ENCODE data around the gene DEDD2.

Gene DEDD2

GRCh38 chr19:42175952-42176648, 41.4 kb downstream of the DEDD2 start:
- no peak for DNase-seq (ENCODE audit: low read depth, low spot score)
- no peak overlapping the region for H3K27ac ChIP-seq

DNA sequence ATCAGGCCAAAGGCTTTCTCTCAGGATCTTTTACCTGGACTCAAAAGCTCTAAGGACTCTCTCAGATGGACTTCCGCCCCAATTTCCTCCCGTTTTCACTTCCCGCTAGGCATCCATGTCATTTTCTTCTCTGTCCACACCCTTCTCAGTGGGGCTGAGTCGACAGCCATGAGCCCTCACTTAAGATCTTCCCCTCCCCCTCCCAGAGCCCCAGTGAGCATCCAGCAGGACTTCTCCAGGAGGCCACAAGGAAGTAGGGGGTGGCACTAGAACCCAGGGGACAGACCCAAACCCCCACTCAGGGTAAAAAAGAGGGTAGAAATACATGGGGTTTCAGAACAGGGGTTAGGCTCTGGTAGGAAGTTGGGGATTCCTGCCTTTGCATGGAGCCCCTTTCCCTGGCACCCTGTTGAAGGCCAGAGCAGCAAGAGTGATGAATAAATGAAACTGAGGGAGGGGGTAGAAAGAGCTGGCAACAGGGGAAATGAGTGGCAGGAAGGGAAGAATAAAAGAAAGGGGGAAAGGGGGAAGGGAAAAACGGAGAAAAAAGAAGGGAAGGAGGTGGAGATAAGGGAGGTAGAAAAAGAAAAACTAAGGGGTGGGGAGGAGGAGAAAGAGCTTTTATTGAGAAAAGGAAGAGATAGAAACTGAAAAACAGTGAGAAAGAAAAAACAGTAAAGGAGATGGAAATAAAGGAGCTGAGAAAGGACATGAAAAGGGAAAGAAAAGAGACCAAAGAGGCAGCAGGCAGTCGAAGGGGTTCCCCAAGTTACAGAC, 42.3 kb downstream of the DEDD2 start:
- DNase-seq (ENCODE audit: low read depth, low spot score) = no peak
- H3K27ac ChIP-seq = no peak overlapping the region

DNA sequence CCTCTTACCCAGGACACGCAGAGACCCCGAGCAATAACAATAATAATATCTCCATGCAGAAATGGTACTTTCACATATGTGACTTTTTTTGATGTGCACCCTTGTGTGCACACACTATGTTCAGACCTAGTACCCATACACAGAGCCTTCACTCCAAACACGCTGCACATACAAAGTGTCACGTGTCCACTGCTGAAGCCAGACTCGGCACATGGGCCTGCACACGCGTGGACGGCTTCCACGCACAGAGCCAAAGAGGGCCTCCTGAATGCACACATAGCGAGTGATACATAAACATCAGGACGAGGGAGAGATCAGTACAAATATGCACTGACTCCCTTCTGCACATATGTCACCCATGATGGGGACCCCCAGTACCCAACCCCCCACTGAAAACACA, 43.3 kb downstream of the DEDD2 start:
- no peak overlapping the region for H3K27ac ChIP-seq

DNA sequence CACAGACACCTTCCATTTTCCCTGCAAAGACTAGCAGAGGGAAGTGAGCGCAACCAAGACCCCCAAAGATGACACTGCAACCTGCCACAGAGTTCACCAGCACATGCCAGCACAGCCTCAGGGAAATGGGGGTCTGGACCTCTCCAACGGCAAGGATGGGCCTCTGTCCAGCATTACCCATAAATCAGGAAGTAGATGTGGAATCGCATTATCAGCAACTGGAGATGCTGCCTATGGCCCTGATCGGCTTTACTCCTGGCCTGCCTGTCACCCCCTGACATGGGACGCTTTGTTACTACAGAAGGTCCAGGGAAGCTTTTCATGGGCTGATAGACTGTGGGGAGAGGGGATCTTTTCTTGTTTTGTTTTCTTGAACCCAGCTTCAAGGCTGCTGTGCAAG, 43.8 kb downstream of the DEDD2 start:
- DNase-seq (ENCODE audit: low read depth, low spot score) = no peak

More for the DNA sequence above, 43.3 kb downstream of the DEDD2 start:
- no peak for DNase-seq (ENCODE audit: low read depth, low spot score)

DNA sequence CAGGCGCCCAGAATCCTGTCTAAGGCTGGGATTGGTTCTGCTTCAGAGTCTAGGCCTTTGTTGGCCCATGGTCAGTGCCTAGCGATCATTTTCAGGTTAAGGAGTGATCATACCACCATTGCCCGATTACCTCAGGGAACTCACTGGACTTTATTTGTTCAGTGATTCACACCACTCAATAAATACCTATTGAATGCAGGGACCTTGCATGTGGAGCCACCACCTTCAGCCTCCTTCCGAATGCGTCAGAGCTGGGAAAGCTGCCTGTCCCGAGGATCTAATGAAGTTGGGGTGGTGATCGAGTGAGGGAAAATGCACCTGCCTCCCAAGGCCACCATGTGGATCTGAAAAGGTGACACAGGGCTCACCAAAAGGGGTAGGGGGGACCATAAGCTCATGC, 45.2 kb downstream of the DEDD2 start:
- DNase-seq (ENCODE audit: low read depth, low spot score) = no peak
- no peak overlapping the region for H3K27ac ChIP-seq

More for the DNA sequence above, 43.8 kb downstream of the DEDD2 start:
- no peak overlapping the region for H3K27ac ChIP-seq

- H3K27ac ChIP-seq = no peak overlapping the region
- no peak for DNase-seq (ENCODE audit: low read depth, low spot score)
Measured at GRCh38 chr19:42170715-42171114, 46.8 kb downstream of the DEDD2 start.

- H3K27ac ChIP-seq = no peak overlapping the region
- DNase-seq (ENCODE audit: low read depth, low spot score) = no peak
Measured at GRCh38 chr19:42169486-42170413, 47.7 kb downstream of the DEDD2 start.

DNA sequence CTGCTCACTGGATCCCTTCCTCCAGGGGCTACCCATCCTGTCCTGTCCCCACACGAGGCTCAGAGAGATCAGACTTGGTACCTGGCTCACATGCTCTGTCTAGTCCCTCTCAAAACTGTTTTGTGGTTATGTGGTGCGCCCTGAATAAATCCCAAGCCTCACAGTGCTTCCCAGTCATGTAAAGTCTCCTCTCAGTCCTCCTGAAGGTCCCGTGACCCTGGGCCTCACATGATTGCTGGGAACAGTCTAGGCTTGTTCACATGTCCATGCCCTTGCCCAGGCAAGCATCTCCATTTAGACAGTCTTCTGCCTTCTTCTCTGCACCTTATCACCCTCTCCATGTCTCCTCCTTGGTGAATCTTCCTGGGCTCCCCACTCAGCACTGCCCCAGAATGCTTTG, 49.3 kb downstream of the DEDD2 start:
- no peak overlapping the region for H3K27ac ChIP-seq

GRCh38 chr19:42166316-42166715, 51.2 kb downstream of the DEDD2 start:
- no peak overlapping the region for H3K27ac ChIP-seq
- DNase-seq (ENCODE audit: low read depth, low spot score) = no peak

More for the DNA sequence above, 49.3 kb downstream of the DEDD2 start:
- DNase-seq (ENCODE audit: low read depth, low spot score) = no peak

DNA sequence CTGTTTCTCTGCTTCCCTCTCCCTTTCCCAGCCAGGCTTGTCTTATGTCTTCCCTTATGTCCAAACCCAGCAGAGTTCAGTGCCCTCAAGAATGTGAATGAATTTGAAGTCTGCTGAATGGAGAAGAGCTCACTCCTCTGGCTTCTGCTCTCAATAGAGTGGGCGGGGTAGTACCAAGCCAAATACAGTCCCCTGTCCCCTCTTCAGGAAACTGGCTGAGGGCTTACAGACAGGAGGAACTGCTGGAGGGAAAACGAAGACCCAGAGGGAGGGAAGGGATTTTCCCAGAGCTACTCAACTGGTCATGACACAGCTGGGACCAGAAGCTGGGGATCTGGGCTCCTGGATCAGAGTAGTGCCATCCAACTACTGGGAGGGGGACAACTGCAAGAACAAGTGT, 52.3 kb downstream of the DEDD2 start:
- H3K27ac ChIP-seq = no peak overlapping the region
- DNase-seq (ENCODE audit: low read depth, low spot score) = no peak

DNA sequence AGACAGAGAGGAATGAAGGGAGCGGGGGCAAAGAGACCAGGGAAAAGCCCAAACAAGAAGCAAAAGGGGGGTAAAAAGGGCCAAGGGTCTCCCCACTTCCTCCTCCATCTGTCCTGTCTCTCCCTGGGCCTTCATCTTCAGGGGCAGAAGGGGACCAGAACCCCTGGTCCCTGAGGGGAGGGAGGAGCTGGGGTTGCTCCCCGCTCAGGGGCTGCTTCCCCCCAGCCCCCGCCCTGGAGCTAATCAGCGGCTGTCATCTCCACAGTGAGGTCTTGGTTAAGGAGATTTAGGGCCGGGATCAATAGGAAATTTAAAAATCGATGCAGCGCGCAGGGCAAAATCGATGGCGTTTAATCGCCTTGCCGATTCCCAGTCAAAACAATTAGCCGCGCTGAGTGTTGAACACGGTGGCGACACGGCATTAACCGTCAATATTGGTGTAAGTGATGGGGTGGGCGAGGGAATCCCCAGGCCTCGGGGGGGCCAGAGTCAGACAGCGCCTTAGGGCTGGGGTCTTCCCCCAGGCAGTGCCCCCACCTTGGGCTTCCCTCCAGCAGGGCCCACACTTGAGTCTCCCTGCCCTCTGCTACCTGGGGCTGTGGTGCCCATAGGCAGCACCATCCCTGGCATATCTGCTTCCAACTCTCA, 55.7 kb downstream of the DEDD2 start:
- no peak for DNase-seq (ENCODE audit: low read depth, low spot score)
- H3K27ac ChIP-seq = no peak overlapping the region

DNA sequence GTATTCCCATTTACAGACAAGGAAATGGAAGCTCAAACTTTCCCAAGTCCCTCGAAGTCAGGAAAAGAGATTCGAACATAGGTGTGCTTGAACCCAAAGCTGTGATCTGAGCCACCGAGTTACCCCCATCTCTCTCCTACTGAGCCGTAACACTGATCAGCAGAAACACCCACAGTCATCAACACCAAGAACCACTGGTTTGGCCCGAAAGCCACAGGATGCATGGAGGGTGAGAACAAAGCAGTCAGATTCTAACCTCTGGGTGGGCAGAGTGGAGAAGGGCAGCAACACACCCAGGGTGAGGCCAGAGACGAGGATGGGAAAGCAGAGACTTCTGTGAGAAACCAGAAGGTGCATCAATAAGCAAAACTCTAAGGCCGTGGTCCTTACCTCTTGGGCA, 57.5 kb downstream of the DEDD2 start:
- DNase-seq (ENCODE audit: low read depth, low spot score) = no peak
- no peak overlapping the region for H3K27ac ChIP-seq

DNA sequence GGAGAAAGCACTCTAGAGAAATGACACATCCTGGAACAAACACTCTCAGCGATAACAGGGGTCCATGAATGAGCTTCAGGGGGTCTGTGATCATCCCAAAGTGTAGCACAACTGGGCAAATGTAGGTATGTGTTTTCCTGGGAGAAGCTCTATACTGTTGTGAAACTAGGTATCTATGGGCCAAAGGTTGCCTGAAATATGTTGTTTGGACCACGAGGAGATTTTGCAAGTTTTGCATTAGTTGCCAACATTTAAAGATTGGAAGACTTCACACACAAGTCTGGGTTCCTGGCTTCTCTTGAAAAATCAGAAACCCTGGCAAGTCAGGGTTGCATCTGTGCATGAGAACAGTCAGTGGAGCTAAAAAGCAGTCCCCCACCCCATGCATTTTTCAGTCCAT, 58.6 kb downstream of the DEDD2 start:
- no peak for DNase-seq (ENCODE audit: low read depth, low spot score)
- no peak overlapping the region for H3K27ac ChIP-seq

DNA sequence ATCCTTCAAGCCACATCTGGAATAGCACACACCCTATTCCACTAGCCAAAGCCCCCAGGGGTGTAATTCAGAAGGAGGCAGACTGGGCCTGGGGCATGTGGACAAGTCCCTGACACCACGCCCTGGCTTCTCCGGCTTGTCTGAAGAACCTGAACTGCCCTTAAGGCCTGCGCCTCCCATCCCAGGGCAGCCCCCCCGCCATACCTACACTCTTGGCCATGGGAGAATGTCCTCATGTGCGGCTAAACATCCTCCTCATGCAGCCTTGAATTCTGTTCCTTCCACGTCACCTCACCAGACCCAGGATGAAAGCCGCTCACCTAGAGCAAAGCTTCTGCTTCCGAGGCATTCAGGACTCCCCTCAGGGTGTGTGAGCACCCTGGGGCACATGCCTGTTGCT, 60.9 kb downstream of the DEDD2 start:
- H3K27ac ChIP-seq = no peak overlapping the region
- DNase-seq (ENCODE audit: low read depth, low spot score) = no peak

- H3K27ac ChIP-seq = no peak overlapping the region
- no peak for DNase-seq (ENCODE audit: low read depth, low spot score)
Measured at GRCh38 chr19:42155796-42156195, 61.7 kb downstream of the DEDD2 start.

DNA sequence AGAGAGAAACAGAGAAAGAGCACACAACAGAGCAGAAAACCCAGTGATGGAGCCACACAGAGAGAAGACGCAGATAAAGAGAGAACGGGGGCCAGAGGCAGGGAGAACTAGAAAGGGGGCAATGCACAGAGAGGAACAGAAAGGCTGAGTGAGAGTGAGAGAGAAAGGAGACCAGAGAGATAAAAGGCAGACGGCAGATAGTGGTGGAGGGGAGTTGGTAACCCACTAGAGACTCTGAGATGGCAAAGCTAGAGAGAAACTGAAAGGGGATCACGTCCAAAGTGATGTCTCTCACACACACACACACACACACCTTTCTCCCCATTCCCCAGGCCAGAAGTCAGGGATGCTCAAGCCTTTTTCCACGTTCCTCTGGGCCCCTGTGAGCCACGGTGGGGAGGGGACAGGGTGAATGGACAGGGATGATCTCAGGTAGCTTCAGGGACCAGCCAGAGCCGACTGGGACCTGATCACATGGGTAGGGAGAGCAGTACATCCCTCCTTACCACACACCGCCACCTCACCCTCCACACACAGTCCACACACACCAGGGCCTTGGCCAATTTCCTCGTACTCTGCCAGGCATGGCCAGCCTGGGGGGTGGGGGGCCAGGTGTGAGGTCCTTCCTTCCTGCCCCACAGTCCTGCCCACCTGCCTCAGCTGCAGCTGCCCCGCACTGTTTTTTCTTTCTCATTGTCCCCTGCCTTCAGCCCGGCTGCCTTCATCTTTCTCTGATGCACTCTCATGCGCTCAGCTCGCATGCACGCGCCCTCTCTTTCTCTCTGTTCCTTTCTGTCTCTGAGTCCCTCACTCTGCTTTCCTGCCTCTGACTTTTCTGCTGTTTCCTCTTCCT, 62.8 kb downstream of the DEDD2 start:
- DNase-seq (ENCODE audit: low read depth, low spot score) = no peak
- no peak overlapping the region for H3K27ac ChIP-seq

DNA sequence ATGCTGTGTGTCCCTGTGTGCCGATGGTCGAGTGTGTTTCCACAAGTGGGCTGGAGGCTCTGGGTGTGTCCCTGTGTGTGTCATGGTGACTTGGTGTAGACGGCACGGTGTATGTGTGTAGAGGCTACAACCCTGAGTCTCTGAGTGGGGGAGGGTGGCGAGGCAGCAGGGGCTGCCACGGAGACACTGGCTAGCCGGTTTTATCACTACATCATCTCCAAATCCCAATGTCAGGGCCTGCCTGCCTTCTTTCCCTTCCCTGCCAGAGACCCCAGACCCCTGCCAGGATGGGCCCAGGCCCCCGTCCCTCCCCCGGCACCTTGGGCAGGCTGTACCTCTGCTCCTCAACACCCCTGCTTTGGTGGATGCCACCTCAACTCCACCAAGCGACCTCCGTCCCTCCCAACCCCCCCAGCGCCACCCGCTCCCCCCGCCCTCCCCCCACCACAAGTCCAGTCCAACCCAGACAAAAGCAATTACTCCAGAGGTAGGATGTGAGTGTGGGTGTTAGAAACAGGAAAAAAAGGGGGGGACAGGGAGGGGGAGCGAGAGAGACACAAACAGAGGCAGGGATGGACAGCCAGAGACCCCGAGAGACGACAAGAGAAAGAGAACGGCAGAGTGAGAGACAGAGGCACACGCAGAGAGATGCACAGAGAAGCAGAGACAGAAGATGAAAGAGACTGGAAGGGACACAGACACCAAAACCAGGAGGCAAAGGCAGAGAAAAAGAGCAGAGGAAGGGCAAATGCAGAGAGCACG, 63.6 kb downstream of the DEDD2 start:
- DNase-seq (ENCODE audit: low read depth, low spot score) = no peak
- no peak overlapping the region for H3K27ac ChIP-seq

DNA sequence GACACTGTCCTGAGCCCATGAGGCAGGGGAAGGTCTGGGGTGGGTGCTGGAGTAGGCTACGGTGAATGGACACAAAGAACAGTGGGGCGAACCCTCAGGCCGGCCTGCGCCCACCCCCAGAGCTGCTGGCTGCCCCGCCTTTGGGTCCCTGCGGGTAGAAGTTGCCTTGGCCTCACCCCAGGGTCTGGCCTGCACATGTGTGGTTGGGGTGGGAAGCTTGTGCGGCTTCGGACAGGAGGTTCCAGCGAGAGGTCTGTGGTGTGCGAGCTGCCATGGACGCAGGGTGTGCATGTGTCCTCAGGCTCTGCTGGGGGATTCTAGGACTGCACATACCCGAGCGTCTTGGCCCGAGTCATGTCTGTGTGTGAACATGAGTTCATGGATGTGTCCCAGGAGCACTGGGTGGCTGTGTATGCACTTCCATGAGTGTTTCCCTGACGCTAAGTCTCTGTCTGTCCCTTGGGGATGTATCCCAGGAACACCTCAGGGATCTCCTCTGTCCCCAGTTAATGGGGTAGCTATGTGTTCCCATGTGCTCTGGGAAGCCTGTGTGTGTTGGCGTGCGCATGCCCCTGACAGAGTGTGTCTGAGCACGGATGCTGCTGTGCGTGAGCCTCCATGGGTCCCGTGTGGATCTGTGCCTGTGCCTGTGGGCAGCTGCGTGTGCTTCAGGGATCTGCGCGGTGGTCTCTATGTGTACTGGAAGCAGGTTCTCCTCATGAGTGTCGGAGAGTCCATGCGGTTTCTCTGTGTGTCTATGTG, 64.4 kb downstream of the DEDD2 start:
- no peak for DNase-seq (ENCODE audit: low read depth, low spot score)
- H3K27ac ChIP-seq = no peak overlapping the region

Data from epithelial cell of prostate (primary cell).